Peyer's patch (tissue), 4 donors: ENCODE results near the gene CSTF2. TPM values are rescaled to one million over a fixed set of nuclear protein-coding genes. Genes with fewer than 3 reads are reported as not detected.
"Not testable (repeated sequence)": the region's sequence is repeated elsewhere in the genome, so short reads cannot be mapped to it uniquely, and the experiment has no call there.

Experiments used
- DNase-seq, 3 donors: peaks; one replicate each; pipeline ENCODE4 v3.0.0-alpha.2; 2017 to 2019
- H3K27ac ChIP-seq, 4 donors: fragments of 200-600 bp; sonication (generic); one replicate each; pipeline ENCODE4 v1.5.1; 2016 to 2019
- H3K27me3 ChIP-seq, 2 donors: fragments of 200-600 bp; sonication (generic); one replicate each; pipeline ENCODE4 v1.5.1; 2019
- H3K36me3 ChIP-seq, 3 donors: fragments of 200-600 bp; sonication (generic); one replicate each; pipeline ENCODE4 v1.5.1; 2016 to 2019
- H3K4me1 ChIP-seq, 4 donors: fragments of 200-600 bp; sonication (generic); one replicate each; pipeline ENCODE4 v1.5.1; 2016 to 2019
- H3K4me3 ChIP-seq, 4 donors: fragments of 200-600 bp; sonication (generic); 1 replicate in 3 of 4; 2 replicates in 1 of 4; pipeline ENCODE4 v1.5.1; 2016 to 2019; ENCODE audit warnings: mild to moderate bottlenecking in 1 of 4
- H3K9me3 ChIP-seq, 4 donors: fragments of 200-600 bp; sonication (generic); one replicate each; pipeline ENCODE4 v1.5.1; 2016 to 2019; ENCODE audit warnings: mild to moderate bottlenecking in 1 of 4
- CTCF ChIP-seq, 6 experiments: fragments of 450-650 bp in 4 of 6; fragments of 200-600 bp in 2 of 6; sonication (generic) in 1 of 6; IDR thresholded peaks; one replicate each; pipeline ENCODE4 v1.5.1; 2017 to 2019; ENCODE audit warnings: antibody characterized with exemption in 6 of 6, mild to moderate bottlenecking in 3 of 6, moderate library complexity in 1 of 6
- POLR2A ChIP-seq, 2 donors: fragments of 450-650 bp; IDR thresholded peaks; one replicate each; pipeline ENCODE4 v1.5.1; 2017; ENCODE audit warnings: antibody characterized with exemption in 2 of 2, mild to moderate bottlenecking in 2 of 2, moderate library complexity in 2 of 2
- total RNA-seq, 4 donors: library from RNA; depleted of rRNA; stranded (reverse); fragments of >200 nt; gene quantifications; one replicate each; pipeline ENCODE4 v1.1.0, GENCODE V29; 2016

The CSTF2 gene
- 10 to 100 TPM; 20.1 to 30.1 (median 25.4) TPM for total RNA-seq

DNA sequence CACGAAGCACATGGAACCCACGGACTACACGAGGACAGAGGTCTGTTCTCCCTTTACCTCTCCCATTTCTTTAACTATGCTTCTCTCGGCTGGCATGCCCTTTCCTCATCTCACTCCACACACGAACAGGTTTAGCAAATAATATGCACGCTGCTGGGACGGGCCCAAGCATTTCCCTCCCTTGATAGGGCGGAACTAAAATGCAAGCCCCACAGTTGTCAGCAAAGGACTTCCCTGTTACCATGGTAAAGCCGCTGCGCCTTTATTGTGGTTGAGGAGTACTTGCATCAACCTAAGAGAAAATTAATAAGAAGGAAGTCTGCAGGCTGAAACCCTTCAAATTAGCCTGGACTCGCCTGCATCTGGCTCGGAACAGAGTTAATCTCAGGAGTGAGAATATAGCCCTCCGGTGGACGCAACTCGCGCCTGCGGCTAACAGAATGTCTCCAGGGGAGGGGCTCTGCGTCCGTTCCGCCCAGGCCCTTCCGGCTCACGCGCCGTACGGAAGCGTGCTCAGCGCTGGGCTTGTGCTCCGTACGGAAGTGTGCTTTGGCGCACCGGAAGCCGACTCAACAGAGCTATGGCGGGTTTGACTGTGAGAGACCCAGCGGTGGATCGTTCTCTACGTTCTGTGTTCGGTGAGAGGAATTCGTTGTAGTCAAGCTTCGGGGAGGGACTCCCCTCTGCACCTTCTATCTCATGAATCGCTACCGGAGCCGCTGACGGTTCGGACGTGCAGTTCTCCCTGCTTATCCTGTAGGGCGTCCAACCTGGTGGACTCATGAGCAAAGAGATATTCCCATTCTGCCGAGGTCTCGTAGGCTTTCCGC, at the start of gene CSTF2:
Gene CSTF2 (plus strand): TSS at position 555 of the 830 bp plus-strand sequence. CDS start 26 bp downstream, at position 581.
- Histone ChIP-seq H3K27ac (peak within 1 kb of the TSS; percentile 62 to 79 (median 70)), H3K4me3 (peak within 1 kb of the TSS; percentile 51 to 60 (median 58)), H3K27me3 (no peaks in the 10 kb centered on the region), H3K36me3 (peaks cover 0 to 21% (median 0%) of the 10 kb centered on the region in 3 donors), H3K9me3 (no peaks in the 10 kb centered on the region), H3K4me1 (no peaks in the 10 kb centered on the region)
- DNase-seq, result peak; percentile 76 to 90 (median 83)
- TF ChIP-seq CTCF (IDR thresholded peaks at IDR 0.05) (peak in 3 of 6 experiments; percentile 36 to 40 (median 40)), POLR2A (IDR thresholded peaks at IDR 0.05) (peak in 1 of 2 donors; percentile 39)

GRCh38 chrX:100796371-100796770, 23.8 kb upstream of the CSTF2 start:
- H3K9me3 ChIP-seq, H3K4me1 ChIP-seq, H3K4me3 ChIP-seq, H3K36me3 ChIP-seq, H3K27me3 ChIP-seq, H3K27ac ChIP-seq, DNase-seq: not testable (repeated sequence)

GRCh38 chrX:100797359-100797758, 22.8 kb upstream of the CSTF2 start:
- no peaks in the 10 kb centered on the region for H3K36me3 ChIP-seq
- no peak for DNase-seq
- H3K4me3 ChIP-seq, result no peak overlapping the region
- no peaks in the 10 kb centered on the region for H3K27me3 ChIP-seq
- no peaks in the 10 kb centered on the region for H3K4me1 ChIP-seq
- peak overlapping the region in 1 of 4 donors; percentile 64 for H3K27ac ChIP-seq
- TF ChIP-seq POLR2A (IDR thresholded peaks at IDR 0.05) (no peak), CTCF (IDR thresholded peaks at IDR 0.05) (no peak)
- no peaks in the 10 kb centered on the region for H3K9me3 ChIP-seq

DNA sequence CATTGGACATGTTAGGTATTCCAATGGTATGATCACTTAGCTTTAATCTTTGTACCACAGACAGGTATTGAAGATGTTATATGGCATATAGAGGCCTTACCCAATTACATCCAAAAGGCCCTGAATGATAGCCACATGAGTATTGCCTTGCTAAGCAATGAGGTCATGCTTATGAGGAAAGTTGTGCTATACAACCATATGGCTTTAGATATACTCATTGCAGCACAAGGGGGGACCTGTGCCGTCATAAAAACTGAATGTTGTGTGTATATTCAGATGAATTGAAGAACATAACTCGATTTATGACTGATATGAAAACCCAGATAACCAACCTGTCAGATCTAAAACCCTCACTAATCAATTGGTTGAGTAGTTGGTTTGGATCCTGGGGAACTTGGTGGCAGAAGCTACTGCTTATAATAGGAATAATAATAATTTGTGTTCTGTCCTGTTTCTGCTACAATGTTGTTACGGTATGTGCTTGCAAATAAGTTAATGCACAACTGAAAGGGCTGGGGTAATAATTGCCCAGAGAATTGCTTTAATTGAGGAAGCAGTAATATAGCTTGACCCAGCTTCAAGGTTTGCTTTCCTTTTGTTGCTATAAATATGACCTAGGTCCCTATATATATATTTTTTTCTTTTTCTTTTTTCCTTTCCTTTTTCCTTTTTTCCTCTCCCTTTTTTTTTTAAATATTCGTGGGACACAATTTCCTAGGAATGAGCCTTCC, 21.5 kb upstream of the CSTF2 start:
- no peak overlapping the region for H3K4me3 ChIP-seq
- peak overlapping the region in 3 of 4 donors; percentile 40 to 64 (median 54) for H3K27ac ChIP-seq
- H3K4me1 ChIP-seq, result no peaks in the 10 kb centered on the region
- no peaks in the 10 kb centered on the region for H3K27me3 ChIP-seq
- DNase-seq, result no peak
- no peaks in the 10 kb centered on the region for H3K36me3 ChIP-seq
- TF ChIP-seq POLR2A (IDR thresholded peaks at IDR 0.05) (no peak), CTCF (IDR thresholded peaks at IDR 0.05) (no peak)
- no peaks in the 10 kb centered on the region for H3K9me3 ChIP-seq

DNA sequence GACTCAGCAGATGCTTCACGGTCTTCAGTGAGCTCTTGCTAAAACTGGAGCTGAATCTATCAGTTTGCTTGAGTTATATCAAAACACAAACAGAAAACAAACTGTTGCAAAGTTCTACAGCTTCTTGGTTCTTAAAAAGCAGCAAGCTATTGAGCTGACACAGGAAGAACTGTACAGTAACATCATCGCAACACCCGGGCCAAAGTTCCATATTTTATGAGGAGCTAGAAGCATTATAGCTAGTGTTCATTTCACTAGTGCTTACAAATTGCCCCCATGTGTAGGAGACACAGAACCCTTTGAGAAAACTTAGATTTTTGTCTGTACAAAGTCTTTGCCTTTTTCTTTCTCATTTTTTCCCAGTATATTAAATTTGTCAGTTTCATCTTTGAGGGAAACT, 17.3 kb upstream of the CSTF2 start:
- peak in 1 of 3 donors; percentile 60 for DNase-seq
- TF ChIP-seq CTCF (IDR thresholded peaks at IDR 0.05) (no peak), POLR2A (IDR thresholded peaks at IDR 0.05) (no peak)
- peak overlapping the region in 1 of 4 donors; percentile 31 for H3K27ac ChIP-seq

GRCh38 chrX:100804780-100805179, 15.4 kb upstream of the CSTF2 start:
- H3K9me3 ChIP-seq, result no peaks in the 10 kb centered on the region
- H3K27ac ChIP-seq, result no peak overlapping the region
- DNase-seq, result no peak
- no peaks in the 10 kb centered on the region for H3K36me3 ChIP-seq
- TF ChIP-seq CTCF (IDR thresholded peaks at IDR 0.05) (no peak), POLR2A (IDR thresholded peaks at IDR 0.05) (no peak)
- H3K27me3 ChIP-seq, result no peaks in the 10 kb centered on the region
- no peaks in the 10 kb centered on the region for H3K4me1 ChIP-seq
- H3K4me3 ChIP-seq, result no peak overlapping the region

More for the DNA sequence above, 17.3 kb upstream of the CSTF2 start:
- H3K36me3 ChIP-seq, result no peaks in the 10 kb centered on the region
- H3K4me1 ChIP-seq, result no peaks in the 10 kb centered on the region
- H3K4me3 ChIP-seq, result no peak overlapping the region
- H3K27me3 ChIP-seq, result no peaks in the 10 kb centered on the region
- no peaks in the 10 kb centered on the region for H3K9me3 ChIP-seq

- not testable (repeated sequence) for H3K27me3 ChIP-seq, H3K27ac ChIP-seq, DNase-seq
Observed at GRCh38 chrX:100808265-100808664, 11.9 kb upstream of the CSTF2 start.

More at GRCh38 chrX:100808265-100808664, 11.9 kb upstream of the CSTF2 start:
- H3K4me1 ChIP-seq, H3K4me3 ChIP-seq, H3K36me3 ChIP-seq, H3K9me3 ChIP-seq: not testable (repeated sequence)
